Chondrocyte (in vitro differentiated cells): ENCODE data around the gene NCKAP5L. TPM values are rescaled to one million over a fixed set of nuclear protein-coding genes. Genes with fewer than 3 reads are reported as not detected.

Source experiments
- DNase-seq: peaks from one replicate; pipeline ENCODE4 v3.0.0; 2021; ENCODE audit warnings: mixed read lengths, low spot score
- H3K27ac Mint-ChIP-seq: one replicate; pipeline ENCODE4 v1.8.0; 2021; ENCODE audit warnings: mild to moderate bottlenecking, moderate library complexity, mixed read lengths; ENCODE audit not compliant: unreplicated experiment
- H3K27me3 Mint-ChIP-seq: 2 replicates; pipeline ENCODE4 v1.8.0; 2021; ENCODE audit warnings: low read depth, mixed read lengths
- H3K36me3 Mint-ChIP-seq: 2 replicates; pipeline ENCODE4 v1.8.0; 2021; ENCODE audit warnings: low read depth, mixed read lengths
- H3K4me1 Mint-ChIP-seq: 2 replicates; pipeline ENCODE4 v1.8.0; 2021; ENCODE audit warnings: low read depth, mild to moderate bottlenecking, mixed read lengths
- H3K4me3 Mint-ChIP-seq: one replicate; pipeline ENCODE4 v1.8.0; 2021; ENCODE audit warnings: mild to moderate bottlenecking, moderate library complexity, mixed read lengths; ENCODE audit not compliant: unreplicated experiment
- H3K9me3 Mint-ChIP-seq: 2 replicates; pipeline ENCODE4 v1.8.0; 2021; ENCODE audit warnings: low read depth, mixed read lengths
- total RNA-seq: library from RNA; stranded (reverse); gene quantifications from 3 replicates; pipeline ENCODE4 v1.2.1, GENCODE V29; 2021
- TF ChIP-seq, protein P1 (sequence below): fragments of 200-600 bp; sonication (generic); IDR thresholded peaks from 2 replicates; pipeline ENCODE4 v1.5.0; 2021; ENCODE audit warnings: antibody characterized with exemption, mild to moderate bottlenecking, moderate library complexity

NCKAP5L gene
- total RNA-seq, 1 donor from 2014 or later = 46.0 TPM

DNA sequence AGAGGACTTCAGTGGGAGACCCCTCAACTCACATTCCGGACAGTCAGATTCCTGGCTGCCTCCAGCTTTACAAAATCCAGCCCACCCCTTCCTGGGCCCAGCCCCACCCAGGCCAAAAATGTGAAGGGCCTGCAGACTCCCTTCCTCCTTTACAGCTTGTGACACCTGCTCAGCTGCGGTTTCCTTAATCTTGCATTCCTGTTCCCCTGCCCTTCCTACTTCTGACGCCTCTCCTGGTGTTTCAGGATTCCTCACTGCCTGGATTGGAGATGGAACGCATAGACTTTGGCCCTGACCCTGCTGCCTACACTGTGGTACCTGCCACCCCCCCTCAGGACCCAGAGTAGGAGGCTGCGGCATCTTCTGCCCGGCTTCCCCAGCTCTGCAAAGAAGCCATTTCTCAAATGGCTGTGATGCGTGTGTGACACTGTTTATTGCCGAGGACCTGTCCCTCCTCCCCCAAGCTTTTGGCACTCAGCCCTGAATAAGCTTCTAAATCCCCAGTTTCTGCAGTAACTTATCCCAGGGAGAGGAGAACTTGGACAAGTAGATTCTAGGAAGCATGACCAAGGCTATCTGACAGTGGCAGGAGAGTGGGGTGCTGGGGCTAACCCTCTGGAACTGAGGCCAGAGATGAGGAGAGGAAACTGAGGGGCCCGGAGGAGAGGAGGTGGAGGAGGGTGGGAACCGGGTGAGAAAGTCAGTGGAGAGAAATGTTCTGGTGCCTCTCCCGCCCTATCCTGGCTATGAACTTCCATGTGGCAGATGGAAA, 39.5 kb upstream of the NCKAP5L start:
- Mint-ChIP-seq H3K4me1 (peaks cover 19% of the 10 kb centered on the region), H3K27ac (no peak overlapping the region), H3K4me3 (no peak overlapping the region), H3K9me3 (no peaks in the 10 kb centered on the region), H3K27me3 (peaks cover 14% of the 10 kb centered on the region), H3K36me3 (no peaks in the 10 kb centered on the region)
- TF ChIP-seq, protein P1, sequence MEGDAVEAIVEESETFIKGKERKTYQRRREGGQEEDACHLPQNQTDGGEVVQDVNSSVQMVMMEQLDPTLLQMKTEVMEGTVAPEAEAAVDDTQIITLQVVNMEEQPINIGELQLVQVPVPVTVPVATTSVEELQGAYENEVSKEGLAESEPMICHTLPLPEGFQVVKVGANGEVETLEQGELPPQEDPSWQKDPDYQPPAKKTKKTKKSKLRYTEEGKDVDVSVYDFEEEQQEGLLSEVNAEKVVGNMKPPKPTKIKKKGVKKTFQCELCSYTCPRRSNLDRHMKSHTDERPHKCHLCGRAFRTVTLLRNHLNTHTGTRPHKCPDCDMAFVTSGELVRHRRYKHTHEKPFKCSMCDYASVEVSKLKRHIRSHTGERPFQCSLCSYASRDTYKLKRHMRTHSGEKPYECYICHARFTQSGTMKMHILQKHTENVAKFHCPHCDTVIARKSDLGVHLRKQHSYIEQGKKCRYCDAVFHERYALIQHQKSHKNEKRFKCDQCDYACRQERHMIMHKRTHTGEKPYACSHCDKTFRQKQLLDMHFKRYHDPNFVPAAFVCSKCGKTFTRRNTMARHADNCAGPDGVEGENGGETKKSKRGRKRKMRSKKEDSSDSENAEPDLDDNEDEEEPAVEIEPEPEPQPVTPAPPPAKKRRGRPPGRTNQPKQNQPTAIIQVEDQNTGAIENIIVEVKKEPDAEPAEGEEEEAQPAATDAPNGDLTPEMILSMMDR = no peak
- peak; percentile 51 for DNase-seq

DNA sequence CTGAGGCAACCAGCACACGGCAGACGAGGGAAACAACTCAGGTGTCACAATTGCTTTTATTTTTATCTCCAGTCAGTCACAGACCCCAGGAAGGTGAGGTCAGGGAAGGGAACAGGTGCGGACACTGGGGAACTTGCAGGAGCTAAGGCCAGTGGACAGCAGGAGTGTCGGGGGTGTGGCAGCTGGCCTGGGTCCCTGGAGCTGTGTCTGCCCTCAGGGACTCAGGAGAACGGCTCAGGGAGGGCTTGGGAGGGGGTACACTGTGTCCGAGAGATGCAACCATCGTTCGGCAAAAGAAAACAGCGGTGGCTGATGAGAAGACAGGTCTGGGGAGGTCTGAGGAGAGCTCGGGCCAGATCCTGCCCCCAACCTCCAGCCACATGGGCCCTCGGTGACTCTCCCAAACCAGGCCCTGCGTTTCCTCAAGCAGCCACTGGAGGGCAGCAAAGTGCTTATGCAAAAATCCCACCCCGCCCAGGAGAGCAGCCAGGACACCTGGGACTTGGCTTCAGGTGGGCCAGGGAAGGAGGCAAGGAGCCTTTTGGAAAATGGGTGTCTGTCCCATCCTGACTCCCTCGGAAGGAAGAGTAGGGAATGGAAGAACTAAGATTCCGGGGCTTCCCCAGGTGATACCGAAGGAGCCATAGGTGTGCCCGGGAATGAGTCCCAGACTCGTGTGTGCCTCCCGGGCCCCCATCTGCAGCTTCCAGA, 38.8 kb upstream of the NCKAP5L start:
- TF ChIP-seq, protein P1 = peak; percentile 98
- H3K4me3 Mint-ChIP-seq = no peak overlapping the region
- DNase-seq = peak; percentile 71
- H3K27me3 Mint-ChIP-seq = peaks cover 14% of the 10 kb centered on the region
- H3K4me1 Mint-ChIP-seq = peaks cover 18% of the 10 kb centered on the region
- no peaks in the 10 kb centered on the region for H3K36me3 Mint-ChIP-seq
- no peak overlapping the region for H3K27ac Mint-ChIP-seq
- no peaks in the 10 kb centered on the region for H3K9me3 Mint-ChIP-seq

DNA sequence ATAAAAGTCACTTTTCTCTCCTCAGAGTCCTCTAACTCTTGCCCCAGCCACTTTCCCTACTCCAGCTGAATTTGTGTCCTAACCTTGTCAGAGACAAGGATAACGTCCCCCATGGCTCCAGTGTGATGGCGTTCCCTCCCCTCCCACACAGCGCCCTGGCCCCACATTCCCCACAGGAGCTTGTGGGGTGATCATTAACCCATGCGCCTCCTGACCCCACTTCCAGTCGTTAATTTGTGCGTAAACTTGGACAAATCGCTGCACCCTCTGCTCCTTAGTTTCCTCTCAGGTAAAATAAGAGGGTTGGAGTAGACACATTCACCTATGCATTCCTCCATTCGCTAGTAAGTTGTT, 37.5 kb upstream of the NCKAP5L start:
- H3K27ac Mint-ChIP-seq = no peak overlapping the region
- no peak overlapping the region for H3K4me3 Mint-ChIP-seq
- peaks cover 14% of the 10 kb centered on the region for H3K27me3 Mint-ChIP-seq
- TF ChIP-seq, protein P1 = no peak
- DNase-seq = peak; percentile 15
- peaks cover 13% of the 10 kb centered on the region for H3K4me1 Mint-ChIP-seq
- no peaks in the 10 kb centered on the region for H3K36me3 Mint-ChIP-seq
- no peaks in the 10 kb centered on the region for H3K9me3 Mint-ChIP-seq

DNA sequence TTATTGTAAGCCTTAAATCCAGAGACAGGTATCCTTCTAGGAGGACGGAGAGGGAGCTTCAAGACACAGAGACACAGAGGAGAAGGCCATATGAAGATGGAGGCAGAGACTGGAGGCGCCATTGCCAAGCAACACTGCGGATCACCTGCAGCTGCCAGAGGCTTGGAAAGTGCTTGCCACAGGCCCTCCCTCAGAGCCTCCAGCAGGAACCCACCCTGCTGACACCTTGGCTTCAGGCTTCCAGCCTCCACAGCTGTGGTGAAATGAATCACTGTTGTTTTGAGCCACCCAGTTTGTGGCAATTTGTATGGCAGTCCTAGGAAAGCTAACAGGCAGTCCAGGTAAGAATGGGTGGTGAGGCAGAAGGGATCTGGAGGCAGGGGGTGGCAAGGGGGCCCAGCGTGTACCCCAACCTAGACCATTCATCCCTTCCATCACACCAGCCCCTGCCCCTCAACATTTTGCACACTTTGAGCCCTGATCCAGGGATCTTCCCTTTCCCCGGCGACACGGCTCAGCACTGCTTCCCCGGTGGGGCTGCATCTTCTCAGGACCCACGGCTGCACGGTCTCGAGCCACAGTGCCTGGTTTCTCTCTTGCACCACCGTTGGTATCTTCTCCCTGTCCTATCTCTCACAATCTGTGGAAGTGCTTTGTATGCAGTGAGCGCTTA, 37.0 kb upstream of the NCKAP5L start:
- H3K4me1 Mint-ChIP-seq = peaks cover 13% of the 10 kb centered on the region
- no peak overlapping the region for H3K4me3 Mint-ChIP-seq
- no peaks in the 10 kb centered on the region for H3K9me3 Mint-ChIP-seq
- H3K27me3 Mint-ChIP-seq = peaks cover 14% of the 10 kb centered on the region
- no peak overlapping the region for H3K27ac Mint-ChIP-seq
- no peaks in the 10 kb centered on the region for H3K36me3 Mint-ChIP-seq
- DNase-seq = peak; percentile 32
- TF ChIP-seq, protein P1 = no peak

DNA sequence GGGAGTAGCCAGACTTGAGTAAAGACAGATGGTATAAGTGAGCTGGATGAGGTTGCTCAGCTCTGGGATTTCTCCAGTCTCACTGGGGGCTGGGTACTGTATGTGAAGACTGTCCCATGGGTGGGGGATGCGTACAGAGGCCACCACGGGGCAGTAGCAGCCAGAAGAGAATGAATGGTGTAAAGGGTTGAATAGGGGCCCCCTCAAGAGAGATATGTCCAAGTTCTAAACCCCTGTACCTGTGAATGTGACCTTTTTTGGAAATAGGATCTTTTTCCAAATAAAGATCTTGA, 36.5 kb upstream of the NCKAP5L start:
- Mint-ChIP-seq H3K4me3 (no peak overlapping the region), H3K27me3 (peaks cover 14% of the 10 kb centered on the region), H3K27ac (no peak overlapping the region), H3K9me3 (no peaks in the 10 kb centered on the region), H3K4me1 (peaks cover 13% of the 10 kb centered on the region), H3K36me3 (no peaks in the 10 kb centered on the region)
- DNase-seq = peak; percentile 8
- TF ChIP-seq, protein P1 = no peak
